HS-5 (cell line): ENCODE data around the gene TBC1D9.
A peak's percentile ranks its signal among the peaks of the same experiment; 100 is the strongest.

ENCODE experiments used
- DNase-seq: peaks from one replicate; pipeline ENCODE4 v3.0.0-alpha.2; 2012; ENCODE audit warnings: low read depth

The TBC1D9 gene

GRCh38 chr4:140691369-140691768 is 64.8 kb downstream of the TBC1D9 start:
- DNase-seq = no peak

- DNase-seq = no peak
These were observed 66.1 kb downstream of the TBC1D9 start for GRCh38 chr4:140690093-140690492.

GRCh38 chr4:140689623-140690022 is 66.6 kb downstream of the TBC1D9 start:
- DNase-seq = no peak

GRCh38 chr4:140688711-140689598 is 67.2 kb downstream of the TBC1D9 start:
- DNase-seq = peak; percentile 24

GRCh38 chr4:140686796-140687195 is 69.4 kb downstream of the TBC1D9 start:
- no peak for DNase-seq

GRCh38 chr4:140684314-140684713 is 71.9 kb downstream of the TBC1D9 start:
- DNase-seq = no peak

- no peak for DNase-seq
These were observed 75.0 kb downstream of the TBC1D9 start for GRCh38 chr4:140681201-140681600.

GRCh38 chr4:140680686-140681085 is 75.5 kb downstream of the TBC1D9 start:
- DNase-seq = no peak

- DNase-seq = no peak
These were observed 76.6 kb downstream of the TBC1D9 start for GRCh38 chr4:140679576-140679975.

- no peak for DNase-seq
These were observed 80.5 kb downstream of the TBC1D9 start for GRCh38 chr4:140675599-140676231.

GRCh38 chr4:140673729-140674128 is 82.5 kb downstream of the TBC1D9 start:
- DNase-seq = no peak

GRCh38 chr4:140672416-140672815 is 83.8 kb downstream of the TBC1D9 start:
- DNase-seq = no peak

- no peak for DNase-seq
These were observed 88.1 kb downstream of the TBC1D9 start for GRCh38 chr4:140668111-140668510.

GRCh38 chr4:140666889-140667614 is 89.1 kb downstream of the TBC1D9 start:
- no peak for DNase-seq

- DNase-seq = no peak
These were observed 93.9 kb downstream of the TBC1D9 start for GRCh38 chr4:140662082-140662869.

GRCh38 chr4:140661550-140661949 is 94.6 kb downstream of the TBC1D9 start:
- no peak for DNase-seq

- no peak for DNase-seq
These were observed 96.1 kb downstream of the TBC1D9 start for GRCh38 chr4:140659943-140660700.

GRCh38 chr4:140654495-140654814 is 101.7 kb downstream of the TBC1D9 start:
- no peak for DNase-seq

- no peak for DNase-seq
These were observed 102.3 kb downstream of the TBC1D9 start for GRCh38 chr4:140653718-140654494.

GRCh38 chr4:140652601-140653000 is 103.6 kb downstream of the TBC1D9 start:
- DNase-seq = no peak
